Spleen (tissue), 7 donors: ENCODE data around the gene GCFC2.
A peak's percentile ranks its signal among the peaks of the same experiment; 100 is the strongest.

Experiments used
- CTCF ChIP-seq, 11 experiments: fragments of 200-600 bp in 7 of 11; fragments of 450-650 bp in 4 of 11; sonication (generic) in 4 of 11; IDR thresholded peaks in 8 of 11; conservative IDR thresholded peaks in 3 of 11; 1 replicate in 7 of 11; 2 replicates in 4 of 11; pipeline versions ENCODE4 v1.4.0 to v1.8.0; 2016 to 2021; ENCODE audit warnings: antibody characterized with exemption in 11 of 11, inconsistent platforms in 4 of 11, mild to moderate bottlenecking in 1 of 11
- POLR2A ChIP-seq, 3 donors: fragments of 450-650 bp; IDR thresholded peaks; one replicate each; pipeline ENCODE4 v1.5.1; 2017; ENCODE audit warnings: antibody characterized with exemption in 3 of 3, mild to moderate bottlenecking in 1 of 3
- donor health status: DM: no; HTN: no; CAD: no; lungs with moderate emphysema.
- donor health status: DM: no; HTN: no; CAD: no.
- donor health status: DM: no; HTN: no; CAD: no.

- peak in 9 of 11 experiments; percentile 24 to 65 (median 51) for TF ChIP-seq CTCF (IDR thresholded peaks at IDR 0.05 in 8 of 11, conservative IDR thresholded peaks at IDR 0.05 in 3 of 11)
- no peak for TF ChIP-seq POLR2A (IDR thresholded peaks at IDR 0.05)
Observed at GRCh38 chr2:75710577-75711253, at the start of gene GCFC2.
